Tibial artery (tissue), 4 donors: ENCODE data around the gene TSPAN3.

Experiments used
- DNase-seq, 2 donors: peaks; one replicate each; pipeline ENCODE4 v3.0.0-alpha.2; 2019
- H3K27ac ChIP-seq, 2 donors: fragments of 200-600 bp; sonication (generic) in 1 of 2; 1 replicate in 1 of 2; 2 replicates in 1 of 2; pipeline ENCODE4 v1.5.1; 2018 to 2019; ENCODE audit warnings: mild to moderate bottlenecking in 1 of 2
- H3K27me3 ChIP-seq, 2 donors: fragments of 200-600 bp; sonication (generic) in 1 of 2; one replicate each; pipeline versions ENCODE4 v1.5.1 to v1.6.0; 2016 to 2019
- H3K36me3 ChIP-seq, 3 donors: fragments of 200-600 bp; sonication (generic) in 2 of 3; one replicate each; pipeline ENCODE4 v1.5.1; 2016 to 2019; ENCODE audit warnings: mild to moderate bottlenecking in 2 of 3
- H3K4me1 ChIP-seq, 4 donors: fragments of 200-600 bp; sonication (generic) in 2 of 4; 1 replicate in 3 of 4; 2 replicates in 1 of 4; pipeline ENCODE4 v1.5.1; 2016 to 2019
- H3K4me3 ChIP-seq, 2 donors: fragments of 200-600 bp; sonication (generic) in 1 of 2; 1 replicate in 1 of 2; 2 replicates in 1 of 2; pipeline ENCODE4 v1.5.1; 2018 to 2019; ENCODE audit warnings: mild to moderate bottlenecking in 2 of 2
- H3K9me3 ChIP-seq, 3 donors: fragments of 200-600 bp; sonication (generic) in 1 of 3; one replicate each; pipeline ENCODE4 v1.5.1; 2016 to 2019
- CTCF ChIP-seq, 2 experiments: fragments of 200-600 bp in 1 of 2; fragments of 450-650 bp in 1 of 2; IDR thresholded peaks; one replicate each; pipeline ENCODE4 v1.5.1; 2017 to 2019; ENCODE audit warnings: antibody characterized with exemption in 2 of 2, mild to moderate bottlenecking in 1 of 2, moderate library complexity in 1 of 2
- intact Hi-C: fragments of 100-400 bp; cut with DNase I; formaldehyde crosslinking; loops from one replicate; pipeline ENCODE4 v1.15.0; 2023; ENCODE audit warnings: low total_unique reads

The TSPAN3 gene

GRCh38 chr15:77032052-77032646 lies 38.8 kb downstream of the TSPAN3 start:
- peak in 1 of 2 donors; percentile 61 for DNase-seq
- peaks cover 0 to 8% (median 4%) of the 10 kb centered on the region in 3 donors for H3K36me3 ChIP-seq
- H3K9me3 ChIP-seq: no peaks in the 10 kb centered on the region
- peaks cover 0 to 25% of the 10 kb centered on the region in 2 donors for H3K27me3 ChIP-seq
- peaks cover 0 to 15% (median 6%) of the 10 kb centered on the region in 4 donors for H3K4me1 ChIP-seq
- intact Hi-C loops: no loop called here
- TF ChIP-seq CTCF (IDR thresholded peaks at IDR 0.05): no peak
- no peak overlapping the region for H3K4me3 ChIP-seq
- no peak overlapping the region for H3K27ac ChIP-seq

DNA sequence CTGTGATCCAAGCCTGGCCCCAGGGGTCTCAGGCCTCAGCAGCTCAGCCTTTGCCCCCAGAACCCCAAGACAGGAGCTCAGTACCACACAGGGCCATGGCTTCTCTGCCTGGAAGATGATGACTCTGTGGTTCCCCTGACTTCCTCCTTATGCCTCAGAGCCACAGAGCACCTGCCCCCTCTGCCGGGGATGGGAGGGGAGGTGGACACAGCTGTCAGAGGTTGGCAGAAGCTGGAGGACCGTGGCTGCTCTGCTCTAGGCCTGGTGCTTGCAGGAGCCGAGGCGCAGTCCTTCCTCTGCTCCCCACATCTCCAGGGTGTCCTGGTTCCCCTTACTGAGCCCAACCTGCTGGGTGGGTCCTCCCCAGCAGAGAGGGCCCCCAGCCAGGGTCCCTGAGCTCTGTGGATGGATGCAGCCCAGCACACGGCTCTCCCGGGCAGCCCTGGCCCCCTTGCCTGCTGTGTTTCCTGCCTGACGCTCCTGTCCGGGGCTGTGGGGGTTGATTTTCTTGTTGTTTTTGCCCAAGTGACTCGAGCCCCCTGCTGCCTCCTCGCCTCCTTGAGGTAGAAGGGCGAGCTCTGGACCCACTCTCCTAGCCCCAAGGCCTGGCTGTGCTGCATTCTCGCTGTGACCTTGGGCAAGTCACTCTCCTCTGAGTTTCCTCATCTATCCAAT lies 39.4 kb downstream of the TSPAN3 start:
- DNase-seq: peak in 1 of 2 donors; percentile 51

GRCh38 chr15:77030928-77031375 lies 40.0 kb downstream of the TSPAN3 start:
- peak in 1 of 2 donors; percentile 60 for DNase-seq
- no peak overlapping the region for H3K4me3 ChIP-seq
- peaks cover 0 to 25% of the 10 kb centered on the region in 2 donors for H3K27me3 ChIP-seq
- no peaks in the 10 kb centered on the region for H3K9me3 ChIP-seq
- intact Hi-C loops: no loop called here
- no peak for TF ChIP-seq CTCF (IDR thresholded peaks at IDR 0.05)
- no peak overlapping the region for H3K27ac ChIP-seq
- H3K4me1 ChIP-seq: peaks cover 0 to 15% (median 6%) of the 10 kb centered on the region in 4 donors
- no peaks in the 10 kb centered on the region for H3K36me3 ChIP-seq

More for the DNA sequence above, 39.4 kb downstream of the TSPAN3 start:
- peaks cover 0 to 15% (median 6%) of the 10 kb centered on the region in 4 donors for H3K4me1 ChIP-seq
- no peak overlapping the region for H3K4me3 ChIP-seq
- intact Hi-C loops: no loop called here
- H3K27me3 ChIP-seq: peaks cover 0 to 25% of the 10 kb centered on the region in 2 donors
- no peak for TF ChIP-seq CTCF (IDR thresholded peaks at IDR 0.05)
- no peaks in the 10 kb centered on the region for H3K9me3 ChIP-seq
- H3K36me3 ChIP-seq: peaks cover 0 to 2% (median 0%) of the 10 kb centered on the region in 3 donors
- H3K27ac ChIP-seq: no peak overlapping the region

- Histone ChIP-seq H3K4me3 (no peak overlapping the region), H3K27ac (no peak overlapping the region), H3K4me1 (peaks cover 0 to 14% (median 6%) of the 10 kb centered on the region in 4 donors), H3K27me3 (peaks cover 0 to 25% of the 10 kb centered on the region in 2 donors), H3K36me3 (no peaks in the 10 kb centered on the region), H3K9me3 (no peaks in the 10 kb centered on the region)
- TF ChIP-seq CTCF (IDR thresholded peaks at IDR 0.05): no peak
- DNase-seq: peak in 1 of 2 donors; percentile 48
- intact Hi-C loops: no loop called here
Measured at GRCh38 chr15:77030048-77030927, 40.6 kb downstream of the TSPAN3 start.

- TF ChIP-seq CTCF (IDR thresholded peaks at IDR 0.05): no peak
- H3K36me3 ChIP-seq: no peaks in the 10 kb centered on the region
- DNase-seq: peak in 1 of 2 donors; percentile 61
- H3K27me3 ChIP-seq: peaks cover 0 to 25% of the 10 kb centered on the region in 2 donors
- peaks cover 0 to 7% (median 6%) of the 10 kb centered on the region in 4 donors for H3K4me1 ChIP-seq
- H3K9me3 ChIP-seq: no peaks in the 10 kb centered on the region
- H3K27ac ChIP-seq: no peak overlapping the region
- intact Hi-C loops: no loop called here
- H3K4me3 ChIP-seq: no peak overlapping the region
Measured at GRCh38 chr15:77029166-77030047, 41.5 kb downstream of the TSPAN3 start.
